Raji (cell line): ENCODE data around the gene LONRF2.

Source experiments
- POLR2A ChIP-seq: IDR thresholded peaks from 2 replicates; pipeline ENCODE4 v1.6.1; 2011; ENCODE audit warnings: low read depth, low read length, control low read depth; ENCODE audit not compliant: insufficient read depth

Gene LONRF2

DNA sequence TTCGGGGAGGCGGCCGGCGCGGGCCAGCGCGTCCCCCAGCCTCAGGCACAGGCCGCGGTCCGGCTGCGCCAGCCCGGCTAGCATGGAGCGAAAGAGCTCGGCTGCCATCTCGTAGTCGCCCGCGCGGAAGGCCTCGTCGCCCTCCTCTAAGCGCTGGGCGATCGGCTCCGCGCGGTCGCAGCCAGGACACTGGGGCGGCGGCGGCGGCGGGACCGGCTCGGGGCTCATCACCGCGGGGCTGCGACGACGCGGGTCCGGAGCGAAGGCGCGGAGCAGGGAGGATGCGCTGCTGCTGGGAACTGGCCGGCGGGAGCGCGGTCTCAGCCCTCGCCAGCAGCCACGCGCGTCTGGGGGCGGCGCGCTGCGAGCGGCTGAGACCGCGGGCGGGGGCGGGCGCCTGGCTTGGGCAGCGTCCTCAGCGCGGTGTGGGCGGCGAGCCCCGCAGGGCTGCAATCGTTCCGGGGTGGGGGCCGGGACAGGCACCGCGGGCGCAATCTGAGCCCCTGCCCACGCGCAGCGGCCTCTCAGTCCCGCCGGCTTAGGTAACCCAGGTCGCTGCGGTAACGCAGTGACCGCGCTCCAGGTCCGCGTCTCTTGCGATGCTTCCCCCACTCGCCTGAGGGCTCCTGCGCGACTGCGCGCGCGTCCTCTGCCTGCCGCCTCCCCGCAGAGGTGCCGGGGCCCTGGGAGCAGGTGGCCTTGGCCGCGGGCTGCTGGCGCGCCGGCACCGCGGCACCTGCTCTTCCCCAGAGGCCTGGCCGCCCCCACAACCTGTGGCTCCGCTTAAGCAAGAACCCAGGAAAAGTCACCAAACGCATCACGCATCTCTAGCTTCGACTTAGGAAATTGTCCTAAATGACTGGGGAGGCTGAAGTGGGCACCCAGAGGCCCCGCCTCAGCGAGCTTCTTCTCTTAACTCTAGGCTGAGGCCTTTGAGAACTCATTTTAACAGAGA is at the start of gene LONRF2:
TSS of gene LONRF2 (minus strand) at position 636 of the 955 bp plus-strand sequence. CDS start at position 228, 408 bp downstream.
- no peak for TF ChIP-seq POLR2A

DNA sequence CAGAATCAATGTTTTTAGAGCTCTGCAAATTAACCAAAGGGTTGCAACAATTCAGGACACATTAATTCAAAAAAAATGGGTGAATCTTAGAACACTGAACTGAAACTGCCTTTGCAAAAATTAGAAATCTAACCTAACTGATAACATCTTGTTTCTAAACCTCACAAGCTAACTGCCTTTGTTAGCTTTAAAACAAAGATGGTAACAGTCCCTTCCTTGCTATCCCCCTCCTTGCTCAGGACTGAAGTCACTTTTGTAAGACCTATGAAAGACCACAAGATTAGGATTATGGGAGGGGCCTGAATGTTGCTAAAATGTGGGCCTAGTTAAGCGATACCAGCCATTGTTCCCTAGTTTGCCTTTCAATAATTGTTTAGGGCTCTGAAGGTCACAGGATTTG is 44.9 kb upstream of the LONRF2 start:
- TF ChIP-seq POLR2A, result no peak

DNA sequence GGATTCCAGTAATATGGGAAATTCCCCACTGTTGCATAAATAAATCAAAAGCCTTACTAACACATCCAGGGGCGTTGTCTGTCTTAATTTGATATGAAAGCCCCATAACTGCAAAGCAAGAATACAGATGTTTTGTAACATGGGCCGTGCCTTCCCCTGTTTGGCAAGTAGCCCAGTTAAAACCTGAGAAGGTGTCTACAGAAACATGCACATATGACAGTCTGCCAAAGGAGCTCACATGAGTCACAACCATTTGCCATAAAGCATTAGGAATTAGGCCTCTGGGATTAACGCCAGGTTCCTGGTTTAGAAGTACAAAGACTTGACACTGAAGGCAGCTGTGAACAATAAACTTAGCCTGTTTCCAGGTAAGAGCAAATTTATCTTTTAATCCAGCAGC is 43.1 kb upstream of the LONRF2 start:
- no peak for TF ChIP-seq POLR2A

DNA sequence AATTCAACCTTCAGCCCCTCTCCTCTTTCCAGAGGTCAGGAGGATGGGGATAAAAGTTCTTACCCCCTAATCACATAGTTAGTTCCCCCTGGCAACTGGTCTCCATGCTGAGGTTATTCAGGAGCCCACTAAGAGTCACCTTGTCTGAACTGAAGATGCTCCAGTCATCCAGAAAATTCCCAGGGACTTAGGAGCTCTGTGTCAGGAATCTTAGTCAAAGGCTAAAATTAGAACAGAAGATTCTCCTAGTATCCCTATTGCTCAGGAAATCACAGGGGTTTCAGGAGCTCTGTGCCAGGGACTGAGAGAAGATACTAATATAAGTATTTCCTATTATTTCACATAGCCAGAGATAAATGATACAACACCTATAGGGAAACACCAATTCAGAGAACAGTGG is 37.3 kb upstream of the LONRF2 start:
- no peak for TF ChIP-seq POLR2A

DNA sequence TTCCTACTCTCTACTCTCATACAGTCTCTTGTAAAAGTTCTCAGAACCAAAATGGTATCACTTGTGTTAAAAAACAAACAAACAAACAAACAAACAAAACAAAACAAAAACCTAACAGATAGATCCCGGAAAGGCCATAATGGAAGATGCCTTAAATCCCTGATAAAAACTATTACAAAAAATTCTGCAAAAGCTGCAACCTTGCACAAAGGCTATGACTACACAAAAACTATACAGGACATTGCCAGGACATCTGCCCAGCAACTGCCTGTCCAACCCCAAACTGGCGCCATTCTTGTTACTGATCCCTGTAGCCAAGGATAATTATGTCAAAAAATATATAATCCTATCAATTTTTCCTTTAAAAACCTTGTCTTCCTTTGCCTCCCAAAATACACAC is 36.3 kb upstream of the LONRF2 start:
- TF ChIP-seq POLR2A, result no peak

DNA sequence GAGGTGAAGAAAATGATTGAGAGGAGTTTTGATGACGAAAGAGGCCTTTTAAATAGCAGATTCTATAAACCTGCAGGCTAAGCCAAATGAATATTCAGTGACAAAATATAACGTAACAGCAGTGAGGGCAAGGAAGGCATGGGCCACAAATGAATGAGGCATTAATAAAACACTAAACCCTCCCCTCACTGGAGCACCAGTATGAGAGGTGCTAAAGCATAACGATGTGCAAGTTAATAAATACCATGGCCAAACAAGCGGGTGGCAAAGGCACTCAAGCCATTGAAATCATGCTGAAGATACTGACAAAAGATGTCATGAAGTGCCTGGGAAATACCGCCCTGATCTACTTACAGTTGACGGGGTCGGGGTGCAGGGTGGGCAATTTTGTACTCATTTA is 30.2 kb upstream of the LONRF2 start:
- TF ChIP-seq POLR2A, result no peak

DNA sequence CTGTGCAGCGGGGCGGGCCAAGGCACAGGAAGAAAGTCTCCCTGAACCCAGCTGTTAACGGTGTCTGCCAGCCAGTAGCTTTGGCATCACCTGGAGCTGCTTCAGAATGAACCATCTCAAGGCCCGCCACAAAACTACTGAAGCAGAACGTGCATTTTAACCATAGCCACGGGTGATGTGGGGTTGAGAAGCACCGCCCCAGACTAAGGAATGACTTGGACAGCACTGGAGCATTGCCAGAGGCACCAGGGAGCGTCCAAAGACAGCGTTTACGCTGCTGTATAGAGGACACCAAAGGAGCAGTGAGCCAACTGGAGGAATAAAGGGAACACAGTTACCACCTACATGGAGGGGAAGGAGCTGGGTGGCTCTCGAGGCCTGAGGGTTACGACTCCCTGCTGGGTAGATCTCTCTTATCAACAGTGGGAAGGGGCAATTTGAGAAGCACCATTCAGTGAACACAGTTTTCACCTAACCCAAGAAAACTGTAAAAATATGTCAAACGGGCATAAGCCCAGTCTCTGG is 28.4 kb upstream of the LONRF2 start:
- no peak for TF ChIP-seq POLR2A

DNA sequence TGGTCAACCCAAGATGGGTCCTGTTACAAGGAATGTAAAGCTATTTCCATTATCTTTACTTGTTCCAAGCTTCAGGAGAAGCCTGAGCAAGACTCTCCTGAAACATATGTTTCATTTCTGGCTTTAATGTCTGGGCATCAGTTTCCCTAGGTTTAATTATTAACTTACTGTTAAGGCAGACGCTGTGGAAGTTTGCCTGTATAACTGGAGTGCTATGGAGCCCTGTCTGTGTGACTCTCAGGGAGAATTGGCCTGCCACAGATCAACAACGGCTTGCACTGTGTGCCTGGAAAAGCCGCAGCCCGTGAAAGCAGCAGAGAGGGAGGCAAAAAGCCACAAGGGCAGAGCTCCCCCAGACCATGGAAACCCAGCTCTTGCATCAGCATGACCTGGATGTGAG is 22.1 kb upstream of the LONRF2 start:
- TF ChIP-seq POLR2A, result no peak

DNA sequence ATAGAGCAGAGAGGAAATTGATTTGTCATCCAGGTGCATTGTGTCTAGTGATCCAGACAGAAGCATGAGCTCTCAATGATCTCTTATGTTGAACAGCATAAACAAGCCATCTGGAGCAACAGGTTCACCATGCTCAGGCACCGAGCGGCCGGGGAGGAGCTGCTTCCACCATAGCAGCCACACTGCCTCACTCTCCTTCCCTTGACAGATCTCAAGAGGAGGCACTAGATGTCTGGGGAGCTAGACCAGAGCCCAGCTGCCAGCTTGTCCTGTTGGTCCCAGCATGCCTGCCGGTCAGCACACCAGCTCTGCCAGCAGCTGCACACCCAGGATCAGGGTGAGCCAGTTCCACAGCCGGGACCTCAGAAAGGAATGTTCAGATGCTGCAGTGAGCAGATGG is 17.5 kb upstream of the LONRF2 start:
- no peak for TF ChIP-seq POLR2A

DNA sequence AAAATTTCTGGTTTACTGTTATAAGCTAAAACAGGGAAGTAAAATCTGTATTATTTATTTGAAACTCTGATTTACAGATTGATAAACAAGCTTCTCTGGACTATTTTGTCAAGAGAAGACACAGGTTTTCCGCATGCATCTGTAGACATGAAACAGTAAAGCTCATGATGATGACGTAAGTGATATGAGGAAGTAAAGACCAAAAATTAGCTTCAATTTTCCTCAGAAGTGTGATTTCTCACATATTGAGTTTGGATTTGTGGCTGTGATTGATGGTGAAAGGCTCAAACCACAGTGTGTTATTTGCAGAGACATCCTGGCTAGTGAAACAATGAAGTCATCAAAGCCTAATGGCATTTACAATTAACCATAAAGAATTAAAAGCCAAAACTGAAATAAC is 12.6 kb upstream of the LONRF2 start:
- TF ChIP-seq POLR2A, result no peak

DNA sequence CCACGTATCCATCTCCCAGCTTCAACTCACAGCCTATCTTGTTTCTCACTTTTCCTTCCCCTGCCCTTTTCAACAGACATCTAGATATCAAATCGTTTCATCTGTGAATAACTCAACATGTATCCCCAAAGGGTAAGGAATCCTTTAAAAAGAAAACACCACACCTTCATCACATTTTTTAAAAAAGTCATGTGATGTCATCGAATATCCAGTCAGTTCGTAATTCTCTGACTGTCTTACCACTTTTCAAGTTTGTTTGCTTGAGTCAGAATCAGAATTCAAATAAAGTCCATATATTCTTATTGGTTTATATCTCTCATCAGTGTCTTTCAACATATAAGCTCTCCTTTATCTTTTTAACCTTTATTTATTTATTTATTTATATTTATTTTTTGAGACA is 5.4 kb upstream of the LONRF2 start:
- TF ChIP-seq POLR2A, result no peak

DNA sequence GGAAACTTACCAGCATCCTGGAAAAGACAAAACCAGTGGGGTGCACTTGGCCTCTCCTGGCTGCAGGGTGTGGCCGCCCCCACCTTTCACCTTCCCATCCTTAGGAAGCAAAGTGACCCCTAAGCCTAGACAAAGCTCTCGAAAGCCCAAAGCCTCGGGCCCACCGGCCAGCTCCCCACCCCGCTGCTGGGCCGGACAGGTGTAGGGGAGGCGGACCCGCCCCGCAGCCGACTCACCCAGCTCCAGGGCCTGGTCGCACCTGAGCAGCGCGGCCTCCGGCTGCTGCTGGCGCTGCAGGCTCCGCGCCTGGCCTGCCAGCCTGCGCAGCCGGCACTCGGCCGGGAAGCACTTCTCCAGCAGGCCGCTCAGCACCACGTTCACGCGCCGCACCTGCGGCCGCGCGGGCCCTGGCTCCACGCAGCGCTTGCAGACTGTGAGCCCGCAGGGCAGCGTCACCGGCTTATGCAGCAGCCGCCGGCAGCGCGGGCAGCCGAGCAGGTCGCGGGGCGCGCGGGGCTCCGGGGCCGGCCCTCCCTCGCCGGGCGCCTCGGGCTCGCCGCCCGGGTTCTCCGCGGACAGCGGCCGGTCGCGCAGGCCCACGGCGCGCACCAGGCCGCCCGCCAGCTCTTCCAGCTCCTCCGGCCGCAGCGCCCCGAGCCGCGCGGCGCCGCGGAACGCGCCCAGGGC is 979 bp downstream of the LONRF2 start:
- no peak for TF ChIP-seq POLR2A

DNA sequence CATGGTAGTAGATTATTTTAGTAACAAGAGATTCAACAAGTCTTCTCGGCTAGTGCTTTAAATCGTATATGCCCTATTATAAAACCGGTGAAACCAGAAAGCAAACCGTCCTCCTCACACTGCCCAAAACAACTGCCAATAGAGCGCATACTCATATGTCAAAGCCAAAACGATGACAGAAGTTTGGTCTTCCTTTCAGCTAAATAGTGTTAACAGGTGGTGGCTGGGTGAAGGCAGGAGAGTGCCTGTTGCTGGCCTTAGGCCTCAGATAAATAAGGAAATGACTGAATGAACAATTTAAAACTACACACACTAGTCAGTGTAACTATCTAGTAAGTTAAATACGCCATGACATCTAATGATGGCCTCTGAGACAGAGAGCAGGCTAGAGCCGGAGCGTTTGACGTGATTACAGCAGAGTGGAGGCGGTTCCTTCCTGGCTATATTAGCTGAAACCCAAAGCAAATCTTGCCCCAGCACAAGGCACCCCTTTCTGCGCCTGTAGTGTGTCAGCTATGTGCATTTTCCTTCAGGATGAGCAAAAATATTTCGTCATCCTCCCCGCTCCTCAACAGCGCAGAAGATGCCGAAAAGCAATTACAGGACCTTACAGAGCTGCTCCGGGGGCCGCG is 1.6 kb downstream of the LONRF2 start:
- no peak for TF ChIP-seq POLR2A

DNA sequence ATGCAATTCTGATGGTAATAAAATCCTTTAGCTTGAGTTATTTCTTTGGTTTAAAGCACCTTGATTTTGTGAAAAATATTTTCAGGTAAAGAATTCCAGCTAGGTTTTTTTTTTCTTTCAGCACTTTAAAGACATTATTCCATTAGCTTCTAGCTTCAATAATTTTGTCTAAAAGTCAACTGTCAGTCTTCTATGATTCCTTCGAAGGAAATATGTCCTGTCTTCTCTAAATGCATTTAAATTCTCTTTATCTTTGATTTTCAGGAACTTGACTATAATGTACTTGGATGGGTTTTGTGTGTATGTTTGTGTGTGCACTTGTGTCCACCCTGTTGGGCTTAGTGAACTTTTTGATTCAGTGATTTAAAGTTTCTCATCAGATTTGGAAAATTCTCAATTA is 4.7 kb downstream of the LONRF2 start:
- TF ChIP-seq POLR2A, result no peak

DNA sequence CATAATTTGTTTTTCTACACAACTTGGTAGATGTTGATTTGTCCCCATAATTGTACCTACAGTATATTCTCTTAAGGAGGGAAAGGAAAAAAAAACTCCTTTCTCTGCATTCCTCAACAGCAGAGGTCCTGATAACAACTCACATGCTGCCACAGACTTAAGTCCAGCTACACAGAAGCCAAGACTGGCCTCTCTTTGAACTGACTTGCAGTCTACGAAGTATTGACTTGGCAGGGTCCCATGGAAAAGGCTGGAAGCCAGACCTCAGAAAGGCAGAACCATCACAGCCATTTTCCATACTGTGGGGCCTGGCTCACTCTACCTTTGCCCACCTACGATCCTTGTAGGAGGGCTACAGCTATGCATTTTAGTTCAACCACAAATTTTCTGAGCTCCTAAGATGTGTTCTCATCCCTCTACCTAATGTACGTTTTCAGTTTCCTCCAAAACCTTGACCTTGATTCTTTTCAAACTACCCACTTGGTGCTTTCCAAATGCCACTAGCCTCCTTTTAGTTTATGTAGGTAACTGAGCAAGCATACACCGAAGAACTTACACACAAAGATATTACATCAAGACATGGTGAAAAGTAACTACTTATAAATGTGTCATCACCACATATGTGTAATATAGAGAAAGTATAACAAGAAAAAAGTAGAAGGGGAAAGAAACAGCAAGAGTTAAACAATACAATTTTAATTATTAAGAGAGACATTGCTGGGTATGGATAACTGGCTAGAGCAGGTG is 12.2 kb downstream of the LONRF2 start:
- TF ChIP-seq POLR2A, result no peak
